Measurements from ENCODE around the gene RBFOX2. TPM values are rescaled to one million over a fixed set of nuclear protein-coding genes. Genes with fewer than 3 reads are reported as not detected.
"Not testable (repeated sequence)": the region's sequence is repeated elsewhere in the genome, so short reads cannot be mapped to it uniquely, and the experiment has no call there.

Gene RBFOX2
- total and polyA plus RNA-seq, 2 of the 8 experiments (the other 6 are each of a cell fraction or from before 2014, with no cell fraction given), result 121 to 122 TPM

GRCh38 chr22:35801301-35801700 is 227.3 kb downstream of the RBFOX2 start:
- H4K91ac ChIP-seq (replicated peaks; ENCODE audit: insufficient read length, low read length); FAIRE-seq; H4K20me1 ChIP-seq (replicated peaks in 1 of 2; ENCODE audit: control insufficient read depth in 1 of 2, insufficient read depth in 2 of 2, low read length in 2 of 2); H3K18ac ChIP-seq (ENCODE audit: extremely low read depth, low read length); H2BK120ac ChIP-seq (replicated peaks; ENCODE audit: low read depth, low read length); H3K9me3 ChIP-seq (ENCODE audit: insufficient read depth in 2 of 2, low read depth in 1 of 2, low read length in 1 of 2); H3K4me2 ChIP-seq (ENCODE audit: insufficient read depth in 1 of 2, low read depth in 2 of 2, low read length in 2 of 2); H3K27ac ChIP-seq (ENCODE audit: low read depth, low read length); H2AK5ac ChIP-seq (ENCODE audit: low read depth, low read length); H2BK12ac ChIP-seq (ENCODE audit: low read depth, low read length); DNase-seq (ENCODE audit: low read depth in 1 of 2, low spot score in 2 of 2); H3K14ac ChIP-seq (ENCODE audit: insufficient read length); H2BK15ac ChIP-seq (ENCODE audit: low read length); H4K5ac ChIP-seq (ENCODE audit: insufficient read length, low read depth, low read length); H3K27me3 ChIP-seq (replicated peaks in 1 of 4; ENCODE audit: control insufficient read depth in 3 of 4, extremely low read depth in 1 of 4, insufficient read depth in 3 of 4, low read length in 3 of 4); CTCF ChIA-PET (ENCODE audit: partially characterized antibody); H3K79me1 ChIP-seq (ENCODE audit: low read depth, low read length); H3K4me1 ChIP-seq (replicated peaks in 1 of 4; ENCODE audit: control insufficient read depth in 3 of 4, insufficient read depth in 4 of 4, low read length in 3 of 4); H2AFZ ChIP-seq (ENCODE audit: low read length); H3K9ac ChIP-seq (replicated peaks in 1 of 4; ENCODE audit: extremely low read depth in 1 of 4, low read depth in 3 of 4, low read length in 3 of 4); H3K23ac ChIP-seq (ENCODE audit: insufficient read length); H3K4ac ChIP-seq (replicated peaks; ENCODE audit: insufficient read length, low read depth, low read length); H2BK20ac ChIP-seq (ENCODE audit: low read length); H3K4me3 ChIP-seq (ENCODE audit: extremely low read depth in 1 of 4, insufficient read depth in 2 of 4, low read depth in 3 of 4, low read length in 4 of 4); H3K56ac ChIP-seq (replicated peaks; ENCODE audit: insufficient read length, low read depth, low read length); H3K23me2 ChIP-seq (ENCODE audit: low read depth, low read length); H2BK5ac ChIP-seq (ENCODE audit: low read depth, low read length); H3K36me3 ChIP-seq (ENCODE audit: control insufficient read depth in 2 of 4, insufficient read depth in 4 of 4, low read length in 3 of 4); H4K8ac ChIP-seq (ENCODE audit: extremely low read depth, insufficient read depth, low read length); POLR2A ChIA-PET (ENCODE audit: partially characterized antibody): not testable (repeated sequence)
- peaks cover 7 to 46% of the 10 kb centered on the region in 2 experiments; a peak in 3 of 4 replicates for H3K79me2 ChIP-seq (ENCODE audit: control insufficient read depth in 1 of 2, insufficient read depth in 2 of 2, low read length in 2 of 2)
- 94% methylated on average over 2 of the region's 3 CpGs; no CpG with 5 or more reads in 1 of the 2 experiments for WGBS, 2 experiments (ENCODE audit: extremely low coverage in 1 of 2, insufficient coverage in 1 of 2, insufficient read length in 1 of 2, insufficient replicate concordance in 2 of 2, low coverage in 1 of 2, low lambda C conversion rate in 2 of 2, missing lambda C conversion rate in 1 of 2)

Data from H1 (cell line).